GM21390 (cell line): ENCODE results near the gene UVRAG.

ENCODE experiments used
- ATAC-seq: cut with Tn5 transposase; IDR thresholded peaks from one replicate; pipeline ENCODE4 v1.9.1; 2021; ENCODE audit not compliant: unreplicated experiment

UVRAG gene

DNA sequence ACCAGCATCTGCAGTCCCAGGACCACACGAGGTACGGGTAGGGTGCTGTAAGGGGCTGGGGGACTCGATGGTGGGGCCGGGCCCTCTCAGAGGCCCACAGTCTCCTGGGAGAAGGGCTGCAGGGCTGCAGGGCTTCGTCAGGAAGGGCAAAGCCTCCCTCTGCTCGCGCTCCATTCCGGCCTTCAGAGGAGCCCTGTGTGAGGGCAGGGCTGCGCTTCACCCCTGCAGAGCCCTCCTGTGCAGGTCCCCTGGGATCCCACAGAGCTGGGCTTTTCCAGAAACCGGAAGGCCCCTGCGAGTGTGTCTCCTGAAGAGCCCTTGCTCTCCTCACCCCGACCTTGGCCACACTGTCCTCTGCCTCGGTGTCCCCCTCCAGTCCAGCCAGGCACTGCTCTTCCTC is 364.1 kb downstream of the UVRAG start:
- ATAC-seq, result no peak

DNA sequence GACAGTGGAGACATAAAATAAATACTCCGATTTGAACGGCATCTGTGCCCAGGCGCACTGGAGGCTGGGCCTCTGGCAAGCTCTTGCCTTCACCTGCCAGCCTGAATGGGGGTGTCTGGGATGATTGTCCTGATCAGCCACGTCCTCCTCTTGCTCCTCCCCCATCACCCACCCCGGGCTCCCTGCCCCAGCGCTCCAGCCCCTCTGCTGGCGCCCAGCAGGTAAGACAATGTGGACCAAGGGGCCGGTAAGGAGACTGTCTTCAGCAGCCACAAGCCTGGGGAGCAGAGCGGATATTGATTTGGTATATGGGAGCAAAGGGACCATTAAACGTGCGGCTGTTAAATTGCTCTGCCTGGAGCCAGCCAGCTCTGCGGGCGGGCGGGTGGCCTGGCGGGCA is 366.4 kb downstream of the UVRAG start:
- ATAC-seq, result no peak

DNA sequence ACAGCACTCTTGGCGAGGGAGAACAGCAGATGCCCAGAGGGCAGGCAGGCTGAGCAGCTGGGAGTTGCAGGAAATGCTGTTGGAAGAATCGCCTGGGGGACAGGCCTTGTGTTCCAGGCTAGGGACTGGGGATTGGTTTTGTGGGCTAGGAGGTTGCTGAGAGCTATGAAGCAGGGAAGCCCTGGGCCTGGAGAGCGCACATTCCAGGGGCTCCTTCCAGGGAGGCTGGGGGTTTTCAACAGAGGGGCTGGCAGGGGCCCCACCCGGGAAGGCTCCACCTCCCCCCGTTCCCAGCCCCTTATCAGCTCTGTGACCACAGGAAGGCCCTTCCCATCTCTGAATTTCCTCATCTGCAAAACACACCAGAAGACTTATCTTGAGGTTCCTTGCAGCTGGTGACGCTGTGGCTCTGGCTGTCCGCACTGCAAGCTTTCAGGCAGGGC is 369.6 kb downstream of the UVRAG start:
- no peak for ATAC-seq

DNA sequence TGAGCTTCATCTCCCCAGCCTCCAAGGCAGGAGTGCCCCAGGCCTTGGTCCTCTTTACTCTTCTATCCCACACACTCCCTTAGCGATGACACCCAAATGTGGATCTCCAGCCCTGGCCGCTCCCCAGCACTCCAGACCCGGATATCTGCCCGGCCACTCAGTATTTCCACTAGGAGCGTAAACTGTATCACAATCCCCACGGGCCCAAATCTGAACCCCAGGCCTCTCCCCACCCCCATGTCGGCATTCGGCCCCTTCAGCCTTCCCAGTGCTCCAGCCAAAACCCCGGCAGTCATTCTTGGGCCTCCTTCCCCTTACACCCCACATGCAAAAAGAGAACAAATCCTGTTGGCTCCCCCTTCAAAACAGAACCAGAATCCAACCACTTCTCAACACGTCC is 370.5 kb downstream of the UVRAG start:
- no peak for ATAC-seq

DNA sequence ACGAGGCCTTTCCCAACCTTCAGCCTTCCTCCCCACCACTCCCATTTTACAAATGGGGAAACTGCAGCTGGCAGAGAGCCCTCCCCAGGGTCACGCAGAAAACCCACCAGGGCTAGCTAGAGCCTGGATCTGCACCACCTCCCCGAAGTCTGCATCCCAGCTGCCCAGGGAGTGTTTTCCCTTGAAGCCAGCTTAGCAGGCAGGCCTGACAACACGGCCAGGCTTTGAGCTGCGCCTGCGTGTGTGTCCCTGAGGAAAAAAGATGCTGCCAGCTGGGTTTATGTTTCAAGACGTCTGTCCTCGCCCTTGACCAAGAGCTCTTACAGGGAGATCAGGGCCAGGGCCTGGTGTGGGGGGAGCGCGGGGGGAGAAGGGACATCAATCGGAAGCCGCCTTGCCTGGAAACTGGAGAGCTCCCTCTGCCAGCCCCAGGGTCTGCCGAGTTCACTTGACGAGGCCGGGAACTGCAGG is 371.0 kb downstream of the UVRAG start:
- ATAC-seq, result no peak

DNA sequence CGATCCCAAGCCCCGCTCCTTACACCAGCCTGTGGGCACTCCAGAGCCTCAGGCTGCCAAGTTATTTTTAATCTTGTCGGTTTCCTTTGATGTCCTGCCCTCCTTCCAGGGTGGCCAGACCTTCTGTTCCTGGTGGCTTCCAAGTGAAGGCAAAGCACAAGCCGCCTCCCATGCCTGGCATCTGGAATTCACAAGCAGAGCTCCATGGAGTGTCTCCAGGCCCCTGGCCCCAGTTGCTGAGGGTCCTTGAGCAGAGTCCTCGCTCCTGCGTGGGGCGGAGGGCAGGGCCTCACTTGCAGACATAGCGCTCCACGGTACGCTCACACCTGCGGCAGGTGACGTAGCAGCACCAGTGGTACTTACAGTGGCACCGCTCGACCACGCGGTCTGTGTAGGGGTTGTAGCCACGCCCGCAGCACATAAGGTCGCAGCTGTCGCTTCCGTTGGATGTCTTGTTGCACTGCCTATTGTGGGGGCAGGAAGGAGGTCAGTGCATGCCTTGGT is 371.8 kb downstream of the UVRAG start:
- no peak for ATAC-seq

DNA sequence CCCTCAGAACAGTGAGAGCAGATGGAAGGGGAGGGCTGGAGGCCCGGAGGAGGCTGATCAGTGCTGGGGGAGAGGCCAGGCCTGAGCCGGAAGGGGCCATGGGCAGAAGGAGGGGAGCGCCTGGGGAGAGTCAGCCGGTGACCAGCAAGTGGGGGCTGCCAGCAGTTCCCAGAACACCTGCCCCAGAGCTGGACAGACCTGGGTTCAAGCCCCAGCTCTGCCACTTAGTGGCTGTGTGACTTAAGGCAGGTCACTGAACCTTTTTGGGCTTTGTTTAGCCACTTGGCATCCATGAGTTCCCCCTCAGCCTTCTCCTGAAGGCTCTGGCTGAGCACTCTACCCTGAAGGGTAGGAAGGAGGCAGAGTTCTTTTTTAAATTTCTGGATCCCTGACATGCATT is 373.9 kb downstream of the UVRAG start:
- ATAC-seq, result no peak

DNA sequence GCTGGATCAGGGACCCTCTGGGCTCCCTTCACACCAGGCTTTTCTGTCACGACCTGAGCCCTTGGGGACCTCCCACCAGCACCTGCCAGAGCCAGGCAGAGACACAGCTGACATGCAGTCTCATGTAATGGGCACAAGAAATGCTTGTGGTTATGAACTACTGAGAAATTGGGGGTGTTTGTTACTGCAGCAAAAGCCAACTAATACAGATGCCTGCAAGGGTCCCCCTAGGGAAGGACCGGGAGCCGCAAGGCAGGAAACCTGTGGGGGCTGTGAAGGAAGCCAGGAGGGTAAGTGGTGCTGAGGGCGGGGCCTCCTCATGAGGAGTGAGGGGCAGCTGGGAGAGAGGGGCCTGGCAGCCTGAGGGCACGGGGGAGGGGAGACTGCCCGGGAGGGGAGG is 374.7 kb downstream of the UVRAG start:
- no peak for ATAC-seq

DNA sequence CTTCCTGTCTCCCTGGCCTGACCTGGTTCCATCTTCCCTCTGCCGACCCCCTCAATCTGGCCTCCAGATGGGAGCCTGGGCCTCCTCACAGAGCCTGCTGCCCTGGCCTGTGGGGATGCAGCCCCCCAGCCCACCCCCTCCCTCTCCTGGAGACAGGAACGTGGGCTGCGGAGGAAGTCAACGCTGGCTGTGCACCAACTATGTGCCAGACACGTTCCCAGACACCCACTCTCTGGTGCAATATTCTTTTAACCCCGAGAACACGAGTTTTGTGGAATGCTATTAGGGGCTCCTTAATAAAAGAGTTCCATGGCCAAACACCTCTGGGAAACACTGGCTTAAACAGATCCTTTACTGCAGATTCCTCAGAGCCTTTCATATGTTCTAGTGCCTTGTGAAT is 375.4 kb downstream of the UVRAG start:
- ATAC-seq, result no peak
